Measurements from ENCODE around the gene SERINC3. TPM values are rescaled to one million over a fixed set of nuclear protein-coding genes. Genes with fewer than 3 reads are reported as not detected.

SERINC3 gene
- total and polyA plus RNA-seq, 2 of the 8 experiments (the other 6 are each of a cell fraction or from before 2014, with no cell fraction given) = 47.2 to 66.0 TPM

- Histone ChIP-seq H3K23ac (ENCODE audit: insufficient read length) (no peak overlapping the region), H4K5ac (ENCODE audit: insufficient read length, low read depth, low read length) (no peak overlapping the region), H3K79me1 (ENCODE audit: low read depth, low read length) (no peaks in the 10 kb centered on the region), H3K14ac (ENCODE audit: insufficient read length) (no peak overlapping the region), H2AK5ac (ENCODE audit: low read depth, low read length) (no peak overlapping the region), H3K4me3 (ENCODE audit: extremely low read depth in 1 of 4, insufficient read depth in 2 of 4, low read depth in 3 of 4, low read length in 4 of 4) (no peak overlapping the region), H3K18ac (ENCODE audit: extremely low read depth, low read length) (no peak overlapping the region), H2BK15ac (ENCODE audit: low read length) (no peak overlapping the region), H3K4me1 (replicated peaks in 1 of 4; ENCODE audit: control insufficient read depth in 3 of 4, insufficient read depth in 4 of 4, low read length in 3 of 4) (no peaks in the 10 kb centered on the region), H4K91ac (replicated peaks; ENCODE audit: insufficient read length, low read length) (no peak overlapping the region), H3K4ac (replicated peaks; ENCODE audit: insufficient read length, low read depth, low read length) (no peak overlapping the region), H3K4me2 (ENCODE audit: insufficient read depth in 1 of 2, low read depth in 2 of 2, low read length in 2 of 2) (no peak overlapping the region), H3K27me3 (replicated peaks in 1 of 4; ENCODE audit: control insufficient read depth in 3 of 4, extremely low read depth in 1 of 4, insufficient read depth in 3 of 4, low read length in 3 of 4) (no peaks in the 10 kb centered on the region), H3K27ac (ENCODE audit: low read depth, low read length) (no peak overlapping the region), H2BK12ac (ENCODE audit: low read depth, low read length) (no peak overlapping the region), H4K8ac (ENCODE audit: extremely low read depth, insufficient read depth, low read length) (no peak overlapping the region), H4K20me1 (replicated peaks in 1 of 2; ENCODE audit: control insufficient read depth in 1 of 2, insufficient read depth in 2 of 2, low read length in 2 of 2) (peaks cover 0 to 1% of the 10 kb centered on the region in 2 experiments), H3K9me3 (ENCODE audit: insufficient read depth in 2 of 2, low read depth in 1 of 2, low read length in 1 of 2) (no peaks in the 10 kb centered on the region), H3K36me3 (ENCODE audit: control insufficient read depth in 2 of 4, insufficient read depth in 4 of 4, low read length in 3 of 4) (no peaks in the 10 kb centered on the region), H2AFZ (ENCODE audit: low read length) (no peak overlapping the region), H2BK120ac (replicated peaks; ENCODE audit: low read depth, low read length) (no peak overlapping the region), H3K9ac (replicated peaks in 1 of 4; ENCODE audit: extremely low read depth in 1 of 4, low read depth in 3 of 4, low read length in 3 of 4) (no peak overlapping the region), H2BK5ac (ENCODE audit: low read depth, low read length) (no peak overlapping the region), H3K79me2 (ENCODE audit: control insufficient read depth in 1 of 2, insufficient read depth in 2 of 2, low read length in 2 of 2) (no peaks in the 10 kb centered on the region), H3K56ac (replicated peaks; ENCODE audit: insufficient read length, low read depth, low read length) (no peak overlapping the region), H2BK20ac (ENCODE audit: low read length) (no peak overlapping the region), H3K23me2 (ENCODE audit: low read depth, low read length) (no peaks in the 10 kb centered on the region)
- FAIRE-seq = no peak
- TF ChIP-seq SIN3A (conservative IDR thresholded peaks at IDR 0.05 in 1 of 2, IDR thresholded peaks at IDR 0.05 in 1 of 2; ENCODE audit: low read depth in 1 of 2, low read length in 2 of 2) (no peak), BACH1 (IDR thresholded peaks at IDR 0.05; ENCODE audit: low read length) (no peak), SIRT6 (IDR thresholded peaks at IDR 0.05; ENCODE audit: low read length) (no peak), KDM1A (IDR thresholded peaks at IDR 0.05; ENCODE audit: borderline replicate concordance, low read length) (no peak), KDM5A (IDR thresholded peaks at IDR 0.05; ENCODE audit: low read length) (no peak), BRCA1 (IDR thresholded peaks at IDR 0.05; ENCODE audit: low read depth, low read length) (no peak), CBX8 (IDR thresholded peaks at IDR 0.05; ENCODE audit: borderline replicate concordance, low read depth, low read length) (no peak), POU5F1 (IDR thresholded peaks at IDR 0.05; ENCODE audit: low read depth, low read length) (no peak), SRF (IDR thresholded peaks at IDR 0.05; ENCODE audit: low read depth, low read length) (no peak), SIX5 (IDR thresholded peaks at IDR 0.05; ENCODE audit: low read depth, low read length) (no peak), TAF7 (optimal IDR thresholded peaks at IDR 0.05; ENCODE audit: borderline replicate concordance, low read depth, low read length) (no peak), HDAC6 (IDR thresholded peaks at IDR 0.05; ENCODE audit: low read depth, low read length) (no peak), SP2 (IDR thresholded peaks at IDR 0.05; ENCODE audit: low read length) (no peak), ASH2L (IDR thresholded peaks at IDR 0.05; ENCODE audit: low read length) (no peak), CREB1 (IDR thresholded peaks at IDR 0.05) (no peak), POLR2AphosphoS5 (IDR thresholded peaks at IDR 0.05; ENCODE audit: low read depth, low read length) (no peak), CHD1 (IDR thresholded peaks at IDR 0.05; ENCODE audit: low read depth, low read length) (no peak), PHF8 (conservative IDR thresholded peaks at IDR 0.05; ENCODE audit: low read depth, low read length) (no peak)
- ChIA-PET POLR2A (ENCODE audit: partially characterized antibody) (no interaction called here), CTCF (ENCODE audit: partially characterized antibody) (interaction anchor here (0.8 to 1.7 kb wide), 4 partner anchors 9 to 36 kb away, joined by 3 to 6 read pairs (median 4); no protein-coding TSS in a partner anchor)
- no peak for DNase-seq (ENCODE audit: low read depth in 1 of 2, low spot score in 2 of 2)
Observed at GRCh38 chr20:44566811-44567210, 44.9 kb upstream of the SERINC3 start.
